ENCODE results near the gene RELN. TPM values are rescaled to one million over a fixed set of nuclear protein-coding genes. Genes with fewer than 3 reads are reported as not detected.
A peak's percentile ranks its signal among the peaks of the same experiment; 100 is the strongest.

The RELN gene
- total RNA-seq, 1 experiment from 2014 or later: 0.20 TPM

- H3K9me3 Mint-ChIP-seq: no peaks in the 10 kb centered on the region
- no peaks in the 10 kb centered on the region for H3K27me3 Mint-ChIP-seq (ENCODE audit: low read depth)
- ChIA-PET CTCF (no interaction called here), POLR2A (no interaction called here)
- H3K4me3 Mint-ChIP-seq: no peak overlapping the region
- H3K36me3 Mint-ChIP-seq: no peaks in the 10 kb centered on the region
- ATAC-seq (no peak), DNase-seq (ENCODE audit: low spot score) (no peak)
- no peak for TF ChIP-seq ETV6 (CRISPR knock-in tag; IDR thresholded peaks at IDR 0.05)
- peak; percentile 75 for TF ChIP-seq GABPB1 (CRISPR knock-in tag; IDR thresholded peaks at IDR 0.05)
- peaks cover 2% of the 10 kb centered on the region; the same call in 1 of the 2 replicates for H3K4me1 Mint-ChIP-seq
- H3K27ac Mint-ChIP-seq: no peak overlapping the region
Observed at GRCh38 chr7:104010052-104010909, 20.8 kb upstream of the RELN start.

DNA sequence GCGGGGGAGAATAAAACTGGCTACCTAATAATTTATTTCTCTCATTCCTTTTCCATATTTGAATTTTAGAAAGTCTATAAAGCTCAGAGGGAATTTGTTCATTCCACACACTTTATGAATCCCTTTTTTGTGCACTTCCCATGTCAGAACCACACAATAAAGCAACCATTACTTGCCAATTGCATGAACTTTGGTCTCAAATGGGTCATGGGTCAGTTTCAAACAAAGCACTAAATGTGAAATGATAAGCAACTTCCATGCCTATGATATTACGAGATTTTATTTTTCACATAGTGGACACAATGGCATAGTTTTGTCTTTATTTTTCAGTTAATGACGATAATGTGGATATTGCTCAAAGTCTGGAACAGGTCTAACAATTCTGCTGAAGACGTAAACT lies 18.6 kb upstream of the RELN start:
- no peak overlapping the region for H3K4me3 Mint-ChIP-seq
- DNase-seq (ENCODE audit: low spot score) (no peak), ATAC-seq (no peak)
- TF ChIP-seq ATF3 (CRISPR knock-in tag; conservative IDR thresholded peaks at IDR 0.05): no peak
- TF ChIP-seq ZNF232 (CRISPR knock-in tag; IDR thresholded peaks at IDR 0.05): no peak
- no peak for TF ChIP-seq ZBTB21 (CRISPR knock-in tag; IDR thresholded peaks at IDR 0.05; ENCODE audit: borderline replicate concordance)
- TF ChIP-seq ETV6 (CRISPR knock-in tag; IDR thresholded peaks at IDR 0.05): no peak
- TF ChIP-seq ZNF416 (CRISPR knock-in tag; IDR thresholded peaks at IDR 0.05): no peak
- TF ChIP-seq, protein P1, sequence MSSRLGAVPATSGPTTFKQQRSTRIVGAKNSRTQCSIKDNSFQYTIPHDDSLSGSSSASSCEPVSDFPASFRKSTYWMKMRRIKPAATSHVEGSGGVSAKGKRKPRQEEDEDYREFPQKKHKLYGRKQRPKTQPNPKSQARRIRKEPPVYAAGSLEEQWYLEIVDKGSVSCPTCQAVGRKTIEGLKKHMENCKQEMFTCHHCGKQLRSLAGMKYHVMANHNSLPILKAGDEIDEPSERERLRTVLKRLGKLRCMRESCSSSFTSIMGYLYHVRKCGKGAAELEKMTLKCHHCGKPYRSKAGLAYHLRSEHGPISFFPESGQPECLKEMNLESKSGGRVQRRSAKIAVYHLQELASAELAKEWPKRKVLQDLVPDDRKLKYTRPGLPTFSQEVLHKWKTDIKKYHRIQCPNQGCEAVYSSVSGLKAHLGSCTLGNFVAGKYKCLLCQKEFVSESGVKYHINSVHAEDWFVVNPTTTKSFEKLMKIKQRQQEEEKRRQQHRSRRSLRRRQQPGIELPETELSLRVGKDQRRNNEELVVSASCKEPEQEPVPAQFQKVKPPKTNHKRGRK (CRISPR knock-in tag; IDR thresholded peaks at IDR 0.05; ENCODE audit: borderline replicate concordance): no peak
- TF ChIP-seq, protein P2, sequence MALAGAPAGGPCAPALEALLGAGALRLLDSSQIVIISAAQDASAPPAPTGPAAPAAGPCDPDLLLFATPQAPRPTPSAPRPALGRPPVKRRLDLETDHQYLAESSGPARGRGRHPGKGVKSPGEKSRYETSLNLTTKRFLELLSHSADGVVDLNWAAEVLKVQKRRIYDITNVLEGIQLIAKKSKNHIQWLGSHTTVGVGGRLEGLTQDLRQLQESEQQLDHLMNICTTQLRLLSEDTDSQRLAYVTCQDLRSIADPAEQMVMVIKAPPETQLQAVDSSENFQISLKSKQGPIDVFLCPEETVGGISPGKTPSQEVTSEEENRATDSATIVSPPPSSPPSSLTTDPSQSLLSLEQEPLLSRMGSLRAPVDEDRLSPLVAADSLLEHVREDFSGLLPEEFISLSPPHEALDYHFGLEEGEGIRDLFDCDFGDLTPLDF (CRISPR knock-in tag; IDR thresholded peaks at IDR 0.05): no peak
- TF ChIP-seq, protein P3, sequence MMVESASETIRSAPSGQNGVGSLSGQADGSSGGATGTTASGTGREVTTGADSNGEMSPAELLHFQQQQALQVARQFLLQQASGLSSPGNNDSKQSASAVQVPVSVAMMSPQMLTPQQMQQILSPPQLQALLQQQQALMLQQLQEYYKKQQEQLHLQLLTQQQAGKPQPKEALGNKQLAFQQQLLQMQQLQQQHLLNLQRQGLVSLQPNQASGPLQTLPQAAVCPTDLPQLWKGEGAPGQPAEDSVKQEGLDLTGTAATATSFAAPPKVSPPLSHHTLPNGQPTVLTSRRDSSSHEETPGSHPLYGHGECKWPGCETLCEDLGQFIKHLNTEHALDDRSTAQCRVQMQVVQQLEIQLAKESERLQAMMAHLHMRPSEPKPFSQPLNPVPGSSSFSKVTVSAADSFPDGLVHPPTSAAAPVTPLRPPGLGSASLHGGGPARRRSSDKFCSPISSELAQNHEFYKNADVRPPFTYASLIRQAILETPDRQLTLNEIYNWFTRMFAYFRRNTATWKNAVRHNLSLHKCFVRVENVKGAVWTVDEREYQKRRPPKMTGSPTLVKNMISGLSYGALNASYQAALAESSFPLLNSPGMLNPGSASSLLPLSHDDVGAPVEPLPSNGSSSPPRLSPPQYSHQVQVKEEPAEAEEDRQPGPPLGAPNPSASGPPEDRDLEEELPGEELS (CRISPR knock-in tag; IDR thresholded peaks at IDR 0.05): no peak
- no peak for TF ChIP-seq NFE2L1 (CRISPR knock-in tag; IDR thresholded peaks at IDR 0.05)
- no peak for TF ChIP-seq TCF7 (CRISPR knock-in tag; IDR thresholded peaks at IDR 0.05; ENCODE audit: low read depth)
- no peak for TF ChIP-seq ELF4 (CRISPR knock-in tag; IDR thresholded peaks at IDR 0.05; ENCODE audit: low read depth)
- no peak for TF ChIP-seq GABPB1 (CRISPR knock-in tag; IDR thresholded peaks at IDR 0.05)
- no peak for TF ChIP-seq TP53 (CRISPR knock-in tag; IDR thresholded peaks at IDR 0.05)
- no peak for TF ChIP-seq E2F5 (CRISPR knock-in tag; IDR thresholded peaks at IDR 0.05)
- no peak for TF ChIP-seq SMAD3 (CRISPR knock-in tag; IDR thresholded peaks at IDR 0.05; ENCODE audit: borderline replicate concordance)
- TF ChIP-seq ZNF138 (CRISPR knock-in tag; conservative IDR thresholded peaks at IDR 0.05): no peak
- no peak for TF ChIP-seq JAZF1 (CRISPR knock-in tag; IDR thresholded peaks at IDR 0.05)
- H3K4me1 Mint-ChIP-seq: peaks cover 4% of the 10 kb centered on the region; the same call in 1 of the 2 replicates
- CTCF ChIA-PET: no interaction called here
- H3K27me3 Mint-ChIP-seq (ENCODE audit: low read depth): no peaks in the 10 kb centered on the region
- no peaks in the 10 kb centered on the region for H3K36me3 Mint-ChIP-seq
- H3K27ac Mint-ChIP-seq: no peak overlapping the region
- POLR2A ChIA-PET: no interaction called here
- H3K9me3 Mint-ChIP-seq: no peaks in the 10 kb centered on the region
